Measurements from ENCODE around the gene SLC7A8. TPM values are rescaled to one million over a fixed set of nuclear protein-coding genes. Genes with fewer than 3 reads are reported as not detected.

Gene SLC7A8
- total and polyA plus RNA-seq, 2 donors (not counting 1 experiment from before 2014, with no cell fraction given) = 1.4 to 10.2 TPM

DNA sequence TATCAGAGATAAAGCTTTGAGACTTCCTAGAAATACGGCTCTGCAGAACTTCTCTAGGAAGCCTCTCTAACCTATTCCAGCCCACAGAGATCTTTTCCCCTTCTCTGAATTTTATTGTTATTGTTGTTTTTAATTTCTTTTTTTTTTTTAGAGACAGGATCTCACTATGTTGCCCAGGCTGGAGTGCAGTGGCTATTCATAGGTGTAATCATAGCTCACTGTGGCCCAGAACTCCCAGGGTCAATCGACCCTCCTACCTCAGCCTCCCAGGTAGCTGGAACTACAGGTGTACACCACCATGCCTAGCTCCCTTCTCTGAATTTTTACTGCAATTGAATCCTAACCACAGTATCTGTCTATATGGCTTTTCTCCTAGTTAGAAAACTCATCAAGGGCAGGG, 19.6 kb downstream of the SLC7A8 start:
- Histone ChIP-seq H3K79me2 (ENCODE audit: control insufficient read depth, insufficient read depth, low read length) (no peaks in the 10 kb centered on the region), H3K4me3 (replicated peaks in 1 of 4; ENCODE audit: control extremely low read depth in 1 of 4, insufficient read depth in 1 of 4, low read depth in 3 of 4, low read length in 4 of 4) (no peak overlapping the region), H3K4me1 (ENCODE audit: control insufficient read depth, extremely low read depth, insufficient read depth, low read length) (peaks cover 3% of the 10 kb centered on the region), H2AFZ (ENCODE audit: low read length) (no peak overlapping the region), H3K27ac (ENCODE audit: insufficient read depth, low read length) (no peak overlapping the region), H3K9me3 (ENCODE audit: control insufficient read depth, insufficient read depth, low read depth, low read length) (no peaks in the 10 kb centered on the region), H4K20me1 (ENCODE audit: control insufficient read depth, extremely low read depth, insufficient read depth, low read length) (no peaks in the 10 kb centered on the region), H3K36me3 (ENCODE audit: control insufficient read depth, insufficient read depth, low read length) (no peaks in the 10 kb centered on the region), H3K4me2 (ENCODE audit: extremely low read depth, insufficient read depth, low read length) (no peak overlapping the region), H3K27me3 (ENCODE audit: control insufficient read depth, insufficient read depth, low read length) (peaks cover 10% of the 10 kb centered on the region), H3K9ac (ENCODE audit: insufficient read depth, low read length) (no peak overlapping the region)
- TF ChIP-seq, protein P1, sequence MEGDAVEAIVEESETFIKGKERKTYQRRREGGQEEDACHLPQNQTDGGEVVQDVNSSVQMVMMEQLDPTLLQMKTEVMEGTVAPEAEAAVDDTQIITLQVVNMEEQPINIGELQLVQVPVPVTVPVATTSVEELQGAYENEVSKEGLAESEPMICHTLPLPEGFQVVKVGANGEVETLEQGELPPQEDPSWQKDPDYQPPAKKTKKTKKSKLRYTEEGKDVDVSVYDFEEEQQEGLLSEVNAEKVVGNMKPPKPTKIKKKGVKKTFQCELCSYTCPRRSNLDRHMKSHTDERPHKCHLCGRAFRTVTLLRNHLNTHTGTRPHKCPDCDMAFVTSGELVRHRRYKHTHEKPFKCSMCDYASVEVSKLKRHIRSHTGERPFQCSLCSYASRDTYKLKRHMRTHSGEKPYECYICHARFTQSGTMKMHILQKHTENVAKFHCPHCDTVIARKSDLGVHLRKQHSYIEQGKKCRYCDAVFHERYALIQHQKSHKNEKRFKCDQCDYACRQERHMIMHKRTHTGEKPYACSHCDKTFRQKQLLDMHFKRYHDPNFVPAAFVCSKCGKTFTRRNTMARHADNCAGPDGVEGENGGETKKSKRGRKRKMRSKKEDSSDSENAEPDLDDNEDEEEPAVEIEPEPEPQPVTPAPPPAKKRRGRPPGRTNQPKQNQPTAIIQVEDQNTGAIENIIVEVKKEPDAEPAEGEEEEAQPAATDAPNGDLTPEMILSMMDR (conservative IDR thresholded peaks at IDR 0.05 in 1 of 2, IDR thresholded peaks at IDR 0.05 in 1 of 2; ENCODE audit: low read depth in 1 of 2, low read length in 2 of 2) = no peak
- TF ChIP-seq EZH2 (IDR thresholded peaks at IDR 0.05; ENCODE audit: low read length, missing control alignments) = no peak
- DNase-seq (ENCODE audit: low read depth in 2 of 2) = no peak

DNA sequence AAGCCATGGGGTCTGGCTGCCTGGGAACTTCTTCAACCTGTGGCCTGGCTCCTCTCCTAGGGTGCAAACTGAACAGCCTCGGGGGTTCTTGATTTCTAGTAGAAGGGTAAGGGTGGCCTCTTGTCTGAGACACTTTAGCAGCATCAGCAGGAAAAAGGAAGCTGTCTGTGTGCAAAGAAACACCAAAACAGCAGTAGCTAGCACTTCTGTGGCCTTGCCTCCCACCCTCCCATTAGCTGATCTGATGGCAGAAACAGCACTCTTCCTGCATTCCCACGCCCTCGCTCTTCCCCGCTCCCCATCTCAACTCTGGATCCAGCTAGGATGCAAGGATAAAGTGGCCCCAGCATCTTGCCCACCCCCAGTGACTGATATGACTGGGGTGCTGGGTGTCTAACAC, 20.7 kb downstream of the SLC7A8 start:
- TF ChIP-seq EZH2 (IDR thresholded peaks at IDR 0.05; ENCODE audit: low read length, missing control alignments) = no peak
- Histone ChIP-seq H3K4me3 (replicated peaks in 1 of 4; ENCODE audit: control extremely low read depth in 1 of 4, insufficient read depth in 1 of 4, low read depth in 3 of 4, low read length in 4 of 4) (no peak overlapping the region), H3K9ac (ENCODE audit: insufficient read depth, low read length) (no peak overlapping the region), H3K27ac (ENCODE audit: insufficient read depth, low read length) (no peak overlapping the region), H3K4me2 (ENCODE audit: extremely low read depth, insufficient read depth, low read length) (no peak overlapping the region), H3K79me2 (ENCODE audit: control insufficient read depth, insufficient read depth, low read length) (no peaks in the 10 kb centered on the region), H3K9me3 (ENCODE audit: control insufficient read depth, insufficient read depth, low read depth, low read length) (no peaks in the 10 kb centered on the region), H4K20me1 (ENCODE audit: control insufficient read depth, extremely low read depth, insufficient read depth, low read length) (no peaks in the 10 kb centered on the region), H3K36me3 (ENCODE audit: control insufficient read depth, insufficient read depth, low read length) (no peaks in the 10 kb centered on the region), H3K4me1 (ENCODE audit: control insufficient read depth, extremely low read depth, insufficient read depth, low read length) (peaks cover 3% of the 10 kb centered on the region), H3K27me3 (ENCODE audit: control insufficient read depth, insufficient read depth, low read length) (peaks cover 10% of the 10 kb centered on the region), H2AFZ (ENCODE audit: low read length) (no peak overlapping the region)
- no peak for DNase-seq (ENCODE audit: low read depth in 2 of 2)

DNA sequence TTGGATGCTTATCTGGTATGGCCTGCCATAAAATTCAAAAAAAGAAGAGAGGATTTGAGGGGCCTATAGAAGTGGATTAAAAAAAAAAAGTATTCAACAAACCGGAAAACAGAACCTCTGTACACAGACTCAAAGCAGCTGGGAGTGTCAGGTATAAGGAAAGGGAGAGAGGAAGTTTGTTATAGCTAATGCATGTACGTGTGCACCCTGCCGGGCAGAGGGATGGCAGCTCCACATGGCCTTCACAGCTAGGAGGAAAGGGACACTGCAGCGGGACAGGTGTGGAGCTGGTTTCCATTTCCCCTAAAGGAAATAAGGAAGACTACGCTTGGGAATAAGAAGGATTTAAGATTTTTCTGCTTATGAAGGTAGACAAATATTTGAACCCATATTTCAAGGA, 21.5 kb downstream of the SLC7A8 start:
- Histone ChIP-seq H4K20me1 (ENCODE audit: control insufficient read depth, extremely low read depth, insufficient read depth, low read length) (no peaks in the 10 kb centered on the region), H3K9ac (ENCODE audit: insufficient read depth, low read length) (no peak overlapping the region), H3K9me3 (ENCODE audit: control insufficient read depth, insufficient read depth, low read depth, low read length) (no peaks in the 10 kb centered on the region), H3K4me2 (ENCODE audit: extremely low read depth, insufficient read depth, low read length) (no peak overlapping the region), H3K4me3 (replicated peaks in 1 of 4; ENCODE audit: control extremely low read depth in 1 of 4, insufficient read depth in 1 of 4, low read depth in 3 of 4, low read length in 4 of 4) (no peak overlapping the region), H3K4me1 (ENCODE audit: control insufficient read depth, extremely low read depth, insufficient read depth, low read length) (peaks cover 3% of the 10 kb centered on the region), H3K79me2 (ENCODE audit: control insufficient read depth, insufficient read depth, low read length) (no peaks in the 10 kb centered on the region), H3K27me3 (ENCODE audit: control insufficient read depth, insufficient read depth, low read length) (peaks cover 7% of the 10 kb centered on the region), H3K27ac (ENCODE audit: insufficient read depth, low read length) (no peak overlapping the region), H2AFZ (ENCODE audit: low read length) (no peak overlapping the region), H3K36me3 (ENCODE audit: control insufficient read depth, insufficient read depth, low read length) (no peaks in the 10 kb centered on the region)
- no peak for DNase-seq (ENCODE audit: low read depth in 2 of 2)
- TF ChIP-seq, protein P1 (conservative IDR thresholded peaks at IDR 0.05 in 1 of 2, IDR thresholded peaks at IDR 0.05 in 1 of 2; ENCODE audit: low read depth in 1 of 2, low read length in 2 of 2) = no peak
- no peak for TF ChIP-seq EZH2 (IDR thresholded peaks at IDR 0.05; ENCODE audit: low read length, missing control alignments)
